PFSK-1 (cell line): ENCODE results near the gene TMEM97.

Experiments
- FOXP2 ChIP-seq: optimal IDR thresholded peaks from 2 replicates; pipeline ENCODE3; 2011; ENCODE audit warnings: borderline replicate concordance, control low read depth, inconsistent platforms; ENCODE audit not compliant: insufficient read depth; ENCODE audit errors: extremely low read length, extremely low read depth
- POLR2AphosphoS5 ChIP-seq: IDR thresholded peaks from 2 replicates; pipeline ENCODE4 v1.6.1; 2012; ENCODE audit warnings: low read depth, mild to moderate bottlenecking, control low read depth, low read length, moderate library complexity
- REST ChIP-seq, 2 experiments: IDR thresholded peaks; 2 replicates each; pipeline versions ENCODE4 v1.6.1 to v1.8.0; 2011 to 2012; ENCODE audit warnings: low read depth in 2 of 2, low read length in 2 of 2, control low read depth in 1 of 2, inconsistent platforms in 1 of 2, mild to moderate bottlenecking in 1 of 2, moderate library complexity in 1 of 2; ENCODE audit not compliant: insufficient read depth in 1 of 2
- SIN3A ChIP-seq: IDR thresholded peaks from 2 replicates; pipeline ENCODE4 v1.6.1; 2012; ENCODE audit warnings: mild to moderate bottlenecking, low read length, moderate library complexity, borderline replicate concordance; ENCODE audit not compliant: insufficient read depth
- TAF1 ChIP-seq: IDR thresholded peaks from 2 replicates; pipeline ENCODE4 v1.6.1; 2012; ENCODE audit warnings: low read length, control low read depth, borderline replicate concordance; ENCODE audit not compliant: insufficient read depth

TMEM97 gene

GRCh38 chr17:28324267-28324745 is 5.3 kb downstream of the TMEM97 start:
- no peak for TF ChIP-seq REST (IDR thresholded peaks at IDR 0.05; ENCODE audit: insufficient read depth in 1 of 2, low read depth in 2 of 2, low read length in 2 of 2)

- TF ChIP-seq REST (IDR thresholded peaks at IDR 0.05; ENCODE audit: insufficient read depth in 1 of 2, low read depth in 2 of 2, low read length in 2 of 2), result no peak
- TF ChIP-seq SIN3A, result no peak
- no peak for TF ChIP-seq FOXP2
- TF ChIP-seq TAF1, result no peak
- TF ChIP-seq POLR2AphosphoS5, result no peak
These were observed 5.8 kb downstream of the TMEM97 start for GRCh38 chr17:28324781-28325180.

GRCh38 chr17:28325211-28325610 is 6.2 kb downstream of the TMEM97 start:
- no peak for TF ChIP-seq FOXP2

- no peak for TF ChIP-seq TAF1
- TF ChIP-seq SIN3A, result no peak
- TF ChIP-seq REST (IDR thresholded peaks at IDR 0.05; ENCODE audit: insufficient read depth in 1 of 2, low read depth in 2 of 2, low read length in 2 of 2), result no peak
- no peak for TF ChIP-seq FOXP2
- TF ChIP-seq POLR2AphosphoS5, result no peak
These were observed 7.1 kb downstream of the TMEM97 start for GRCh38 chr17:28326114-28326513.

- TF ChIP-seq TAF1, result no peak
- no peak for TF ChIP-seq FOXP2
- TF ChIP-seq REST (IDR thresholded peaks at IDR 0.05; ENCODE audit: insufficient read depth in 1 of 2, low read depth in 2 of 2, low read length in 2 of 2), result no peak
- no peak for TF ChIP-seq SIN3A
- TF ChIP-seq POLR2AphosphoS5, result no peak
These were observed 8.1 kb downstream of the TMEM97 start for GRCh38 chr17:28327031-28327607.

GRCh38 chr17:28327709-28328108 is 8.7 kb downstream of the TMEM97 start:
- TF ChIP-seq REST (IDR thresholded peaks at IDR 0.05; ENCODE audit: insufficient read depth in 1 of 2, low read depth in 2 of 2, low read length in 2 of 2) (no peak), SIN3A (no peak), TAF1 (no peak), POLR2AphosphoS5 (no peak), FOXP2 (no peak)
